HEK293 (cell line): ENCODE data around the gene SS18L1.
"Not testable (repeated sequence)": the region's sequence is repeated elsewhere in the genome, so short reads cannot be mapped to it uniquely, and the experiment has no call there.

Experiments used
- CTCF ChIA-PET: fragments of 350-600 bp; formaldehyde crosslinking; extraction: SDS; loops from one replicate; lab custom pipeline; 2021; ENCODE audit warnings: antibody characterized with exemption; lab: Yijun Ruan, JAX
- POLR2A ChIA-PET: fragments of 300-600 bp; formaldehyde crosslinking; extraction: SDS; loops from one replicate; lab custom pipeline; 2020; ENCODE audit warnings: antibody characterized with exemption, inconsistent platforms; lab: Yijun Ruan, JAX
- H3K27ac ChIP-seq: fragments of 200-500 bp; sonication (Bioruptor generic); 2 replicates; pipeline ENCODE4 v1.5.1; 2014; ENCODE audit warnings: low read depth, low read length, control low read depth, inconsistent platforms; ENCODE audit errors: extremely low read depth
- H3K36me3 ChIP-seq, 2 experiments: fragments of 200-500 bp in 1 of 2; sonication (Bioruptor generic) in 1 of 2; 1 replicate in 1 of 2; 2 replicates in 1 of 2; pipeline ENCODE4 v1.5.1; 2014 to 2017; ENCODE audit warnings: inconsistent platforms in 2 of 2, low read length in 2 of 2; ENCODE audit not compliant: control insufficient read depth in 2 of 2, insufficient read depth in 1 of 2
- H3K4me1 ChIP-seq: fragments of 200-500 bp; sonication (Bioruptor generic); 2 replicates; pipeline ENCODE4 v1.5.1; 2014; ENCODE audit warnings: mild to moderate bottlenecking, low read length, inconsistent platforms; ENCODE audit not compliant: control insufficient read depth, insufficient read depth
- H3K4me3 ChIP-seq: 2 replicates; pipeline ENCODE4 v1.5.1; 2011; ENCODE audit warnings: low read depth, mild to moderate bottlenecking, control low read depth, low read length, moderate library complexity
- H3K9me3 ChIP-seq: fragments of 200-500 bp; sonication (Bioruptor generic); 2 replicates; pipeline ENCODE4 v1.5.1; 2014; ENCODE audit warnings: low read depth, low read length, inconsistent platforms; ENCODE audit not compliant: control insufficient read depth, insufficient read depth
- OVOL3 ChIP-seq: fragments of 450-650 bp; formaldehyde crosslinking; IDR thresholded peaks from 2 replicates; pipeline ENCODE4 v1.5.1; 2016; ENCODE audit warnings: missing biosample characterization, missing genetic modification characterization
- TCF7L2 ChIP-seq: IDR thresholded peaks from 2 replicates; pipeline ENCODE4 v1.6.1; 2011; ENCODE audit warnings: low read depth, mild to moderate bottlenecking, inconsistent platforms, low read length, moderate library complexity, borderline replicate concordance
- YY2 ChIP-seq: fragments of 450-650 bp; formaldehyde crosslinking; IDR thresholded peaks from 2 replicates; pipeline ENCODE4 v1.5.1; 2016; ENCODE audit warnings: missing biosample characterization, missing genetic modification characterization
- ZEB2 ChIP-seq: fragments of 450-650 bp; formaldehyde crosslinking; IDR thresholded peaks from 2 replicates; pipeline ENCODE4 v1.5.1; 2016; ENCODE audit warnings: missing biosample characterization, missing genetic modification characterization
- ZFP3 ChIP-seq: fragments of 450-650 bp; formaldehyde crosslinking; IDR thresholded peaks from 2 replicates; pipeline ENCODE4 v1.5.1; 2016; ENCODE audit warnings: low read depth, missing biosample characterization, missing genetic modification characterization
- ZNF121 ChIP-seq: fragments of 450-650 bp; formaldehyde crosslinking; IDR thresholded peaks from 2 replicates; pipeline ENCODE4 v1.5.1; 2016; ENCODE audit warnings: missing biosample characterization, missing genetic modification characterization
- ZNF133 ChIP-seq: fragments of 450-650 bp; formaldehyde crosslinking; IDR thresholded peaks from 2 replicates; pipeline ENCODE4 v1.5.1; 2016; ENCODE audit warnings: missing biosample characterization, missing genetic modification characterization
- ZNF175 ChIP-seq: fragments of 450-650 bp; formaldehyde crosslinking; IDR thresholded peaks from 2 replicates; pipeline ENCODE4 v1.5.1; 2016; ENCODE audit warnings: missing biosample characterization, missing genetic modification characterization
- ZNF19 ChIP-seq: fragments of 450-650 bp; formaldehyde crosslinking; IDR thresholded peaks from 2 replicates; pipeline ENCODE4; 2016; ENCODE audit warnings: missing biosample characterization, missing genetic modification characterization, low read depth
- ZNF274 ChIP-seq, 2 experiments: fragments of 200-500 bp in 1 of 2; fragments of 450-650 bp in 1 of 2; sonication (Bioruptor generic) in 1 of 2; formaldehyde crosslinking in 1 of 2; IDR thresholded peaks; 2 replicates each; pipeline versions ENCODE4 v1.5.1 to v1.6.1; 2014 to 2016; ENCODE audit warnings: borderline replicate concordance in 1 of 2, inconsistent platforms in 1 of 2, low read length in 1 of 2, missing biosample characterization in 1 of 2, missing genetic modification characterization in 1 of 2
- ZNF292 ChIP-seq: fragments of 450-650 bp; formaldehyde crosslinking; IDR thresholded peaks from 2 replicates; pipeline ENCODE4 v1.5.1; 2016; ENCODE audit warnings: low read depth, missing biosample characterization, missing genetic modification characterization, borderline replicate concordance
- ZNF302 ChIP-seq: fragments of 450-650 bp; formaldehyde crosslinking; IDR thresholded peaks from 2 replicates; pipeline ENCODE4 v1.5.1; 2016; ENCODE audit warnings: missing biosample characterization, missing genetic modification characterization, low read depth
- ZNF350 ChIP-seq: fragments of 450-650 bp; formaldehyde crosslinking; IDR thresholded peaks from 2 replicates; pipeline ENCODE4 v1.5.0; 2017; ENCODE audit warnings: missing biosample characterization, mild to moderate bottlenecking, missing genetic modification characterization
- ZNF423 ChIP-seq: fragments of 450-650 bp; formaldehyde crosslinking; IDR thresholded peaks from 2 replicates; pipeline ENCODE4 v1.5.1; 2016; ENCODE audit warnings: missing biosample characterization, missing genetic modification characterization
- ZNF473 ChIP-seq: fragments of 450-650 bp; formaldehyde crosslinking; IDR thresholded peaks from 2 replicates; pipeline ENCODE4 v1.5.1; 2017; ENCODE audit warnings: missing biosample characterization, missing genetic modification characterization
- ZNF585B ChIP-seq: fragments of 450-650 bp; formaldehyde crosslinking; IDR thresholded peaks from 2 replicates; pipeline ENCODE4 v1.5.1; 2016; ENCODE audit warnings: missing biosample characterization, missing genetic modification characterization
- ZNF596 ChIP-seq: fragments of 450-650 bp; IDR thresholded peaks from 2 replicates; pipeline ENCODE4 v1.5.0; 2018; ENCODE audit warnings: missing biosample characterization, mild to moderate bottlenecking, missing genetic modification characterization, moderate library complexity
- ZNF701 ChIP-seq: fragments of 450-650 bp; formaldehyde crosslinking; IDR thresholded peaks from 2 replicates; pipeline ENCODE4 v1.5.1; 2016; ENCODE audit warnings: missing biosample characterization, missing genetic modification characterization
- ZNF76 ChIP-seq: fragments of 450-650 bp; formaldehyde crosslinking; IDR thresholded peaks from 2 replicates; pipeline ENCODE4; 2016; ENCODE audit warnings: low read depth, missing biosample characterization, missing genetic modification characterization, borderline replicate concordance
- ZNF776 ChIP-seq: fragments of 450-650 bp; formaldehyde crosslinking; IDR thresholded peaks from 2 replicates; pipeline ENCODE4 v1.5.0; 2017; ENCODE audit warnings: missing biosample characterization, missing genetic modification characterization, borderline replicate concordance
- ZSCAN18 ChIP-seq: fragments of 450-650 bp; formaldehyde crosslinking; IDR thresholded peaks from 2 replicates; pipeline ENCODE4 v1.5.1; 2016; ENCODE audit warnings: missing biosample characterization, missing genetic modification characterization
- ZSCAN5A ChIP-seq: fragments of 450-650 bp; formaldehyde crosslinking; IDR thresholded peaks from 2 replicates; pipeline ENCODE4 v1.5.1; 2016; ENCODE audit warnings: missing biosample characterization, missing genetic modification characterization
- TF ChIP-seq, protein P1 (sequence below): fragments of 450-650 bp; formaldehyde crosslinking; IDR thresholded peaks from 2 replicates; pipeline ENCODE4 v1.5.1; 2016; ENCODE audit warnings: missing biosample characterization, missing genetic modification characterization
- TF ChIP-seq, protein P2 (sequence below): fragments of 450-650 bp; formaldehyde crosslinking; IDR thresholded peaks from 2 replicates; pipeline ENCODE4; 2016; ENCODE audit warnings: missing biosample characterization, missing genetic modification characterization

The SS18L1 gene

GRCh38 chr20:62114894-62115293, 28.7 kb upstream of the SS18L1 start:
- Histone ChIP-seq H3K4me3 (no peak overlapping the region), H3K4me1 (no peaks in the 10 kb centered on the region), H3K27ac (no peak overlapping the region), H3K9me3 (no peaks in the 10 kb centered on the region), H3K36me3 (no peaks in the 10 kb centered on the region)
- no peak for TF ChIP-seq ZNF423 (tag by site-specific recombination)
- no peak for TF ChIP-seq ZNF350 (tag by site-specific recombination)
- no peak for TF ChIP-seq ZNF76
- TF ChIP-seq ZNF473 (tag by site-specific recombination) = no peak
- TF ChIP-seq ZNF292 (tag by site-specific recombination) = no peak
- no peak for TF ChIP-seq YY2 (tag by site-specific recombination)
- TF ChIP-seq TCF7L2 = no peak
- no peak for TF ChIP-seq ZFP3 (tag by site-specific recombination)
- no peak for TF ChIP-seq ZNF19
- TF ChIP-seq, protein P1, sequence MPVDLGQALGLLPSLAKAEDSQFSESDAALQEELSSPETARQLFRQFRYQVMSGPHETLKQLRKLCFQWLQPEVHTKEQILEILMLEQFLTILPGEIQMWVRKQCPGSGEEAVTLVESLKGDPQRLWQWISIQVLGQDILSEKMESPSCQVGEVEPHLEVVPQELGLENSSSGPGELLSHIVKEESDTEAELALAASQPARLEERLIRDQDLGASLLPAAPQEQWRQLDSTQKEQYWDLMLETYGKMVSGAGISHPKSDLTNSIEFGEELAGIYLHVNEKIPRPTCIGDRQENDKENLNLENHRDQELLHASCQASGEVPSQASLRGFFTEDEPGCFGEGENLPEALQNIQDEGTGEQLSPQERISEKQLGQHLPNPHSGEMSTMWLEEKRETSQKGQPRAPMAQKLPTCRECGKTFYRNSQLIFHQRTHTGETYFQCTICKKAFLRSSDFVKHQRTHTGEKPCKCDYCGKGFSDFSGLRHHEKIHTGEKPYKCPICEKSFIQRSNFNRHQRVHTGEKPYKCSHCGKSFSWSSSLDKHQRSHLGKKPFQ = no peak
- no peak for TF ChIP-seq ZNF133 (tag by site-specific recombination)
- TF ChIP-seq ZNF776 = no peak
- no peak for TF ChIP-seq ZNF701 (tag by site-specific recombination)
- CTCF ChIA-PET = no interaction called here
- POLR2A ChIA-PET = no interaction called here

DNA sequence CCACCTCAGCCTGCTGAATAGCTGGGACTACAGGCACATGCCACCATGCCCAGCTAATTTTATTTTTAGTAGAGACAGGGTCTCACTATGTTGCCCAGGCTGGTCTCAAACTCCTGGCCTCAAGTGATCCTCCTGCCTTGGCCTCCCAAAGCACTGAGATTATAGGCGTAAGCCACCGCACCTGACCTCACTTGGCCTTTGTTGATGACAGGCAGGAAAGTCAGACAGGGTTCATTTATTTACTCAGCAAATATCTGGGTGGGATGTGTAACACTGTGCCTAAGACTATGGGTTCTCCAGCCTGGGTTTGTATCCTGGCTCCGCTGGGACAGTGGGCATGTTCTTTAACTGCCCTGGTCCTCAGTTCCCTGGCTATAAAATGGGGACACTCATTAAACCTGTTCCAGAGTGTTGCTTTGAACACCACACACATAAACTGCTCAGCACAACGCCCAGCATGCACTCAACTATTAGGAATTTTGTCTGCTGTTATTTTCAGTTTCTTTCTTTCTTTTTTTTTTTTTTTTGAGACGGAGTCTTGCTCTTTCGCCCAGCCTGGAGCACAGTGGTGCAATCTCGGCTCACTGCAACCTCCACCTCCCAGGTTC, 27.7 kb upstream of the SS18L1 start:
- TF ChIP-seq ZNF121 (peak; percentile 40; the same call in 1 of the 2 replicates), ZNF302 (0 out of 2 replicates have a peak, but pooled peaks have one; percentile 39)
- H3K9me3 ChIP-seq, H3K27ac ChIP-seq, H3K36me3 ChIP-seq, H3K4me1 ChIP-seq, H3K4me3 ChIP-seq, CTCF ChIA-PET: not testable (repeated sequence)
- POLR2A ChIA-PET = interaction anchor here (0.7 kb wide), 1 partner anchor 11 kb away, joined by 3 read pairs; no protein-coding TSS in a partner anchor

DNA sequence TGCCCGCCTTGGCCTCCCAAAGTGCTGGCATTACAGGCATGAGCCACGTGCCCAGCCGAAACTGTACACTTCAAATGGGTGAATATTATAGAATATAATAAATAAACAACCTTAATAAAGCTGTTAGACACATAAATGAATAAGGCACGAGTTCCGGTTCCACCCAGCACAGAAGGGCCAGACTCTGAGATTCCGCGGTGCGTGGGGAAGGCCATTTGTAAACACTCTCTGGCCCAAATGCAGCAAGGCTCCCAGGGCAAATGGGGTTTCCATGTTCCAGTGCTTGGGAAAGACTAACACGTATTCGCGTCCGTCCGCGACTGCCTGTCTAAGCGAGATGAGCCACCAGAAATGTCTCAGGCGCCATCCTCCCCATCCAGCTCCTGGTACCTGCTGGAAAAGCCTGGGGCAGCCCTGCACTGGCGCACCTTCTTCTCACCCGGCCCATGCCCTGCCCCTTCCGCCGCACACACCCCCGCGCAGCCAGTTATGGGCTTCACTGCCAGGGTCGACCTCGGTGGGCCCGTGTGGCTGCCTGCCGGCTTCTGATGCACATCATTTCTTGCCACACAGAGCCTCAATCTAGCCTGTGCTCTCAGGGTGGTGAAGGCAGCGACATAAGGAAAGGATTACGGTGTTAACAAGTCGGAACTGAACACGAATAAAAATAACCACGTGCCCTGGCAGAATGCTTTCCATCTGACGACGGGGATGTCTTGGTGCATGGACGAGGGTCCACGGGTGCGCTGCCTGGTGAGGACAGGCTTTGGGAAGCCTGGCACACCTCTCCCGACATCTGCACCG, 26.8 kb upstream of the SS18L1 start:
- H3K36me3 ChIP-seq = no peaks in the 10 kb centered on the region
- H3K27ac ChIP-seq = no peak overlapping the region
- no peaks in the 10 kb centered on the region for H3K9me3 ChIP-seq
- POLR2A ChIA-PET = interaction anchor here (0.7 kb wide), 1 partner anchor 12 kb away, joined by 3 read pairs; no protein-coding TSS in a partner anchor
- H3K4me1 ChIP-seq = no peaks in the 10 kb centered on the region
- CTCF ChIA-PET = no interaction called here
- no peak overlapping the region for H3K4me3 ChIP-seq
- TF ChIP-seq ZSCAN18 (tag by site-specific recombination) = no peak
- TF ChIP-seq ZNF585B = no peak
- TF ChIP-seq ZNF274 (IDR thresholded peaks at IDR 0.05; ENCODE audit: low read length) = no peak
- TF ChIP-seq ZNF274 (tag by site-specific recombination; IDR thresholded peaks at IDR 0.05; ENCODE audit: borderline replicate concordance) = no peak
- TF ChIP-seq OVOL3 (tag by site-specific recombination) = no peak
- no peak for TF ChIP-seq ZSCAN5A (tag by site-specific recombination)
- no peak for TF ChIP-seq ZNF175 (tag by site-specific recombination)
- TF ChIP-seq ZNF596 (tag by site-specific recombination) = no peak
- TF ChIP-seq ZEB2 (tag by site-specific recombination) = no peak
- TF ChIP-seq, protein P2, sequence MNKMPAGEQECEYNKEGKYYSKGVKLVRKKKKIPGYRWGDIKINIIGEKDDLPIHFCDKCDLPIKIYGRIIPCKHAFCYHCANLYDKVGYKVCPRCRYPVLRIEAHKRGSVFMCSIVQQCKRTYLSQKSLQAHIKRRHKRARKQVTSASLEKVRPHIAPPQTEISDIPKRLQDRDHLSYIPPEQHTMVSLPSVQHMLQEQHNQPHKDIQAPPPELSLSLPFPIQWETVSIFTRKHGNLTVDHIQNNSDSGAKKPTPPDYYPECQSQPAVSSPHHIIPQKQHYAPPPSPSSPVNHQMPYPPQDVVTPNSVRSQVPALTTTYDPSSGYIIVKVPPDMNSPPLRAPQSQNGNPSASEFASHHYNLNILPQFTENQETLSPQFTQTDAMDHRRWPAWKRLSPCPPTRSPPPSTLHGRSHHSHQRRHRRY (tag by site-specific recombination) = no peak
